GM18861 (cell line): ENCODE results near the gene BANP.
"Not testable (repeated sequence)": the region's sequence is repeated elsewhere in the genome, so short reads cannot be mapped to it uniquely, and the experiment has no call there.

Source experiments
- ATAC-seq: cut with Tn5 transposase; IDR thresholded peaks from one replicate; pipeline ENCODE4 v1.9.1; 2021; ENCODE audit not compliant: unreplicated experiment

BANP gene

DNA sequence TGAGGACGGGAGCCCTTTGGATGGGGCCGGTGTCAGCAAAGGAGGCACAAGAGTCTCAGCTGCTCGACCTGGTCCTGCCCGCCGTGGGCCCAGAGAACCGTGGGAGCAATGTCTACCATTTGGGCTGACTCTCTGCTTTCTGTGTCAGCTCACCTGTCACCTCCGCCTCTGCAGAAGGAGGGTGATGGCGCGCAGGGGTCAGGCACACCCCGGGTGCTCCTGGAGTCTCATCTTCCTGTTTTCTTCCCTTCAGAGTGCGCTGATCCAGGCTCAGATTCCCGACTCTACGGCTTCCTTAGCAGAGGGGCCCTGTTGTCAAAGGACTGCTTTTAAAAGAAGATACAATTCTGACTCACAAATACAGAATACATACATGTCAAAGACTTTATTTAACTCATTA is 167.1 kb downstream of the BANP start:
- no peak for ATAC-seq

DNA sequence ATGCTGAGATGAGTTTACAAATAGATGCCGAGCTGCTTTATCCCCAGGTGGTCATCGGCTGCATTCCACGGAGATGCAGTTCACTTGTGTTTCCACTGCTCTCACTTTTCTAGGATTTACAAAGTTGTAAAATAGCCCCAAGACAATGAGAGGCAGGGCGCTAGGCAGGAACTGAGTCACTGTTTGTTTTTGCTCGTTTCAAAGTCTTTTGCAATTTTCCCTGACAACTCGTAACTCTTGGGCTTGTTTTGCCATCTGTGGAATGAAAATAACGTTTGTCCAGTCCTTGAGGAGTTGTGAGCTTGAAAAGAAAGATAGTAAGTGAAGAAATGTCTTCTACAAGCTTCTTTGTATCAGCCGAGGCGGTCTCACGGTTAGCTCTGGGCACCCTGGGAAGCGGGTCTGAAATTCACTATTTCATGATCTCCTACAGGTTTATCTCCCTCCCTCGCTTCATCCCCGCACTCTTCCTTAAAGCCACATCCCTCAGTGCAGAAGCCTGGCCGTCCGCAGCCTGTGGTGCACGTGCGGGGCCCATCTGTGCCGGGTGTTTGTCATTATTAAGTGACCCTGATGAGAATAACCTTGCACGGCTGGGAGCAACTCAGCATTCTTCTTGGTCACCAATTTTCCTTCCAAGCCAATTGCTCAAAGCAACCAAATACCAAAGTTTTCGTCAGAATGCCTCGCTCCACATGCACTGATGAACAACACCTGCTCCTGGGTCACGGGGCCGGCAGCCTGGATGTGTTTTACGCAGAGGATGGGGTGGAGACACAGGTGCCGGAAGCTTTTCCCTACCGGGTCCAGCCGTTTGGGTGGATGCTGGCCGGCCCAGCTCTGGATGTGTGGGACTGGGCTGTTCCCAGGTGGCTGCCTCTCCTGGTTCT is 167.9 kb downstream of the BANP start:
- ATAC-seq: not testable (repeated sequence)

GRCh38 chr16:88119881-88120751 is 168.9 kb downstream of the BANP start:
- ATAC-seq: not testable (repeated sequence)

GRCh38 chr16:88120812-88121211 is 169.6 kb downstream of the BANP start:
- ATAC-seq: no peak

- not testable (repeated sequence) for ATAC-seq
These were observed 170.2 kb downstream of the BANP start for GRCh38 chr16:88121391-88121790.

DNA sequence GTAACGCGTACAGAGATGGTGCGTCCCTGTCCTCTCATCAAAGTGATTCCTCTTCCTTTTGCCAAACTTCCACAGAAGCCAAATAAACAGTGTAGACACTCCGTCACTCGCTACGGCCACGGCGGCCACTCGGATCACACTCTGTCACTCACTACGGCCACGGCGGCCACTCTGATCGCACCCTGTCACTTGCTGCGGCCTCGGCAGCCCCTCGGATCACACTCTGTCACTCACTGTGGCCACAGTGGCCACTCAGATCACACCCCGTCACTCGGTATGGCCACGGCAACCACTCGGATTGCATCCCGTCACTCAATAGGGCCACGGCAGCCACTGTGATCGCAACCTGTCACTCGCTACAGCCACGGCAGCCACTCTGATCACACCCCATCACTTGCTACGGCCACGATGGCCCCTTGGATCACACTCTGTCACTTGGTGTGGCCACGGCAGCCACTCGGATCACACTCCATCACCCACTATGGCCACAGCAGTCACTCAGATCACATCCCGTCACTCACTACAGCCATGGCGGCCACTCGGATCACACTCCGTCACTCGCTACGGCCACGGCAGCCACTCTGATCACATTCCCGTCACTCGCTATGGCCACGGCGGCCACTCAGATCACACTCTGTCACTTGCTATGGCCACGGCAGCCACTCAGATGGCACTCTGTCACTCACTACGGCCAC is 170.8 kb downstream of the BANP start:
- no peak for ATAC-seq
